Measurements from ENCODE around the gene ARSB. TPM values are rescaled to one million over a fixed set of nuclear protein-coding genes. Genes with fewer than 3 reads are reported as not detected.
A peak's percentile ranks its signal among the peaks of the same experiment; 100 is the strongest.

Gene ARSB
- total and polyA plus RNA-seq, 8 donors: 0.58 to 35.6 (median 7.6) TPM

- WGBS, 5 donors: 69 to 82% (median 77%) methylated on average over 9 of the region's 9 CpGs
- intact Hi-C loops (cut with DNase I; ENCODE audit: low total_unique reads): no loop called here
- no peak overlapping the region for H3K4me3 ChIP-seq
- DNase-seq: no peak
- no peaks in the 10 kb centered on the region for H3K27me3 ChIP-seq
- H3K36me3 ChIP-seq: no peaks in the 10 kb centered on the region
- H3K4me1 ChIP-seq: peaks cover 0 to under 1% (median 0%) of the 10 kb centered on the region in 4 donors
- TF ChIP-seq POLR2A (IDR thresholded peaks at IDR 0.05) (no peak), POLR2AphosphoS5 (IDR thresholded peaks at IDR 0.05) (no peak), CTCF (IDR thresholded peaks at IDR 0.05) (no peak), EP300 (IDR thresholded peaks at IDR 0.05) (no peak)
- H3K27ac ChIP-seq: no peak overlapping the region
- H3K9me3 ChIP-seq: no peaks in the 10 kb centered on the region
These were observed 54.4 kb downstream of the ARSB start for GRCh38 chr5:78930721-78931120.

- 74 to 90% (median 87%) methylated on average over 4 of the region's 4 CpGs for WGBS, 5 donors
- Histone ChIP-seq H3K9me3 (no peaks in the 10 kb centered on the region), H3K27me3 (no peaks in the 10 kb centered on the region), H3K36me3 (no peaks in the 10 kb centered on the region), H3K27ac (no peak overlapping the region), H3K4me3 (no peak overlapping the region), H3K4me1 (peaks cover 0 to 8% (median 0%) of the 10 kb centered on the region in 4 donors)
- TF ChIP-seq POLR2AphosphoS5 (IDR thresholded peaks at IDR 0.05): no peak
- TF ChIP-seq EP300 (IDR thresholded peaks at IDR 0.05): no peak
- no peak for TF ChIP-seq CTCF (IDR thresholded peaks at IDR 0.05)
- TF ChIP-seq POLR2A (IDR thresholded peaks at IDR 0.05): no peak
- intact Hi-C loops (cut with DNase I; ENCODE audit: low total_unique reads): no loop called here
- no peak for DNase-seq
These were observed 55.3 kb downstream of the ARSB start for GRCh38 chr5:78929833-78930232.

- Histone ChIP-seq H3K4me3 (no peak overlapping the region), H3K27ac (no peak overlapping the region), H3K4me1 (peaks cover 0 to 8% (median 2%) of the 10 kb centered on the region in 4 donors), H3K9me3 (no peaks in the 10 kb centered on the region), H3K27me3 (no peaks in the 10 kb centered on the region), H3K36me3 (no peaks in the 10 kb centered on the region)
- intact Hi-C loops (cut with DNase I; ENCODE audit: low total_unique reads): no loop called here
- DNase-seq: peak in 1 of 2 donors; percentile 21
- TF ChIP-seq EP300 (IDR thresholded peaks at IDR 0.05) (no peak), CTCF (IDR thresholded peaks at IDR 0.05) (no peak), POLR2A (IDR thresholded peaks at IDR 0.05) (no peak), POLR2AphosphoS5 (IDR thresholded peaks at IDR 0.05) (no peak)
- WGBS, 5 donors: 90 to 96% (median 94%) methylated on average over 3 of the region's 3 CpGs
These were observed 57.3 kb downstream of the ARSB start for GRCh38 chr5:78927657-78928282.

- WGBS, 5 donors: 95 to 100% (median 97%) methylated on average over 2 of the region's 2 CpGs
- no peak overlapping the region for H3K4me3 ChIP-seq
- H3K27me3 ChIP-seq: no peaks in the 10 kb centered on the region
- DNase-seq: no peak
- no peak overlapping the region for H3K27ac ChIP-seq
- no peaks in the 10 kb centered on the region for H3K9me3 ChIP-seq
- peaks cover 0 to 8% (median 4%) of the 10 kb centered on the region in 4 donors for H3K4me1 ChIP-seq
- TF ChIP-seq POLR2AphosphoS5 (IDR thresholded peaks at IDR 0.05): no peak
- TF ChIP-seq EP300 (IDR thresholded peaks at IDR 0.05): no peak
- intact Hi-C loops (cut with DNase I; ENCODE audit: low total_unique reads): no loop called here
- no peaks in the 10 kb centered on the region for H3K36me3 ChIP-seq
These were observed 58.9 kb downstream of the ARSB start for GRCh38 chr5:78926252-78926651.
